ENCODE data around the gene LTB4R2. TPM values are rescaled to one million over a fixed set of nuclear protein-coding genes. Genes with fewer than 3 reads are reported as not detected.
"Not testable (repeated sequence)": the region's sequence is repeated elsewhere in the genome, so short reads cannot be mapped to it uniquely, and the experiment has no call there.

The LTB4R2 gene
- total RNA-seq, 4 donors from 2014 or later = 131 to 184 (median 156) TPM

- no peak for DNase-seq (ENCODE audit: low spot score in 2 of 2)
- no peaks in the 10 kb centered on the region for H3K27me3 ChIP-seq
- H3K4me3 ChIP-seq = no peak overlapping the region
- no peaks in the 10 kb centered on the region for H3K9me3 ChIP-seq
- TF ChIP-seq CTCF (IDR thresholded peaks at IDR 0.05) = no peak
- TF ChIP-seq POLR2AphosphoS5 (IDR thresholded peaks at IDR 0.05) = no peak
- no peak for TF ChIP-seq EP300 (IDR thresholded peaks at IDR 0.05)
- TF ChIP-seq POLR2A (IDR thresholded peaks at IDR 0.05) = no peak
- no peaks in the 10 kb centered on the region for H3K4me1 ChIP-seq
- H3K27ac ChIP-seq = no peak overlapping the region
- H3K36me3 ChIP-seq = no peaks in the 10 kb centered on the region
- 91% methylated on average over 2 of the region's 2 CpGs for WGBS
These were observed 38.2 kb downstream of the LTB4R2 start for GRCh38 chr14:24348186-24348585.

DNA sequence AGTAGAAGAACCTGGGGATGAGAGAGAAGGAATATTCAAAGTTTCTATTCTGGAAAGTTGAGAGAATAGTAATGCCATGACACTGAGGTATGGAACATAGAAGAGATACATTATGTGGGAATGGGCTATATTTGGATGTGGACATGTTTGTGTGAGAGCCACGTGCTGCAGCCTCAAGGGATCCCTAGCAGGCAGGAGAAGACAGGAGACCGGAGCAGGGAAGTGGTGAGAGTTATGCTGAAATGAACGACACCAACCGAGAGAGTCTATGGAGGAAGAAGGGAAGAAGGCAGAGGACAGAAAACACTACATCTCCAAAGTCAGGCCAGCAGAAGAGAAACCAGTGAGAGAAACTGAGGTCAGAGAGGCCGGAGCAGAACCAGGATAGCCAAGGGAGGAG lies 39.8 kb downstream of the LTB4R2 start:
- no peaks in the 10 kb centered on the region for H3K27me3 ChIP-seq
- H3K4me3 ChIP-seq = no peak overlapping the region
- TF ChIP-seq POLR2AphosphoS5 (IDR thresholded peaks at IDR 0.05) = no peak
- TF ChIP-seq EP300 (IDR thresholded peaks at IDR 0.05) = no peak
- no peak for TF ChIP-seq POLR2A (IDR thresholded peaks at IDR 0.05)
- no peak for TF ChIP-seq CTCF (IDR thresholded peaks at IDR 0.05)
- H3K4me1 ChIP-seq = no peaks in the 10 kb centered on the region
- H3K36me3 ChIP-seq = no peaks in the 10 kb centered on the region
- H3K27ac ChIP-seq = no peak overlapping the region
- no peaks in the 10 kb centered on the region for H3K9me3 ChIP-seq
- 75% methylated on average over 5 of the region's 5 CpGs for WGBS
- DNase-seq (ENCODE audit: low spot score in 2 of 2) = no peak

DNA sequence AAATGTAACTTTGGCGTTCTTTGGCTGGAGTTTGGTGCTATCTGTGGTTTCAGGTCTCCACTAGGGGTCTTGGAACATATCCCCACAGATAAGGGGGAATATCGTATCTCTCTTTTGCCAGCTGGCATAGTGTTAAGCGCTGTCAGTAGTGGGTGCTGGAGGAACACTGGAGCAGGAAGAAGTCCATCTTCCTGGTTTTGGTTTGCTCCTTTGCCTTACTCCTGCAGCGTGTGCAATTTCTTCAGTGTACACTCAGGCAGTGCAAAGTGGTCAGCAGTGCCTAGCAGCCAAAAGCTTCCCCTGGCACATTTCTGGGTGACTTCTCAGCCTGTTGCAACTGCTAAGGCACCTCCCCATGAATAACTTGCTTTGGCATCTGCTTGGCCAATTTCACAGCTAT lies 41.6 kb downstream of the LTB4R2 start:
- 38% methylated on average over 4 of the region's 4 CpGs for WGBS
- no peak for DNase-seq (ENCODE audit: low spot score in 2 of 2)
- Histone ChIP-seq H3K9me3 (no peaks in the 10 kb centered on the region), H3K36me3 (no peaks in the 10 kb centered on the region), H3K4me3 (no peak overlapping the region), H3K27me3 (no peaks in the 10 kb centered on the region), H3K27ac (no peak overlapping the region), H3K4me1 (no peaks in the 10 kb centered on the region)
- no peak for TF ChIP-seq POLR2A (IDR thresholded peaks at IDR 0.05)
- TF ChIP-seq EP300 (IDR thresholded peaks at IDR 0.05) = no peak
- TF ChIP-seq CTCF (IDR thresholded peaks at IDR 0.05) = no peak
- TF ChIP-seq POLR2AphosphoS5 (IDR thresholded peaks at IDR 0.05) = no peak

DNA sequence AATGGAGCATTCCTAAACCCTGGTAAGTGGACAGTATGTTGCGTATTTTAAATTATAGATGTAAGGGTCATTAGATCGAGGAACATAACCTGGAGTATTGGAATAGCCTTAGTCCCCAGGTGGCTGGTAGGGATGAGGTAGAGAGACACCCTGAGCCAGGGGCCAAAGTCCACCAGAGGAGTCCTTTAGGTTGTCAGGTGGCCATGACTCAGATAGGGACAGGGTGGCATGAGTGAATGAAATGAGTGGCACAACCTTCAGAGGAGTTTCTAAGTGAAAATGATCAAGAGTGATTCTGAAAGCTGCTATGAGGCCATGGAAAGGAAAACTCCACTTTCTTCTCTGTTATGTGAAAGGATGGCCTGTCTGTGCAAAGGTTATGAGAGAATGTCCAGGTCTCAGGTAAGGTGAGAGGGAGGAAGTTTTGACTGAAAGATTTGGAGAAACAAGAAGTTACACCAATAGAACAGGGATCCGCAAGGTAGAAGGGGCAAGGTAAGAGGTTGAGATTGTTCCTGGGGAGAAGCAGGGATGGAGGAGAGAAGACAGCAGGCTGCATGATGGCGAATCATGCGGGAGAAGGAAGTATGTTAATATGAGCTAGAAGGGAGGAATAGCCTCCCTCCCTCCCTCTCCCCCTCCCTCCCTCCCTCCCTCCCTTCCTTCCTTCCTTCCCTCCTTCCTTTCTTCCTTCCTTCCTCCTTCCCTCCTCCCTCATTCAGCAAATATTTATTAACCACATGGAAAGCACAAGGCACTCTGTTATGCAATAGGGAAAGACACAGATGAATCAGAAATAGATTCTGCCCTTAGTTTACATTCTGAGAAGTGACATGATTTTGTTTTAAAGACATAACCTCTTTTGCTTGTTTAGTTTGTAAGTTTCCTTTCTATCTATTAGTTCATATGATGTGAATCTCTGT lies 43.9 kb downstream of the LTB4R2 start:
- Histone ChIP-seq H3K36me3 (no peaks in the 10 kb centered on the region), H3K27ac (peak overlapping the region; percentile 40), H3K4me1 (no peaks in the 10 kb centered on the region), H3K27me3 (no peaks in the 10 kb centered on the region), H3K4me3 (no peak overlapping the region), H3K9me3 (no peaks in the 10 kb centered on the region)
- no peak for TF ChIP-seq POLR2A (IDR thresholded peaks at IDR 0.05)
- no peak for TF ChIP-seq EP300 (IDR thresholded peaks at IDR 0.05)
- no peak for TF ChIP-seq CTCF (IDR thresholded peaks at IDR 0.05)
- TF ChIP-seq POLR2AphosphoS5 (IDR thresholded peaks at IDR 0.05) = no peak
- 68% methylated on average over 5 of the region's 5 CpGs for WGBS
- no peak for DNase-seq (ENCODE audit: low spot score in 2 of 2)

GRCh38 chr14:24354482-24354825 lies 44.5 kb downstream of the LTB4R2 start:
- not testable (repeated sequence) for H3K4me3 ChIP-seq; H3K4me1 ChIP-seq; DNase-seq (ENCODE audit: low spot score in 2 of 2); H3K9me3 ChIP-seq; H3K36me3 ChIP-seq; H3K27me3 ChIP-seq
- H3K27ac ChIP-seq = peak overlapping the region; percentile 40
- 81% methylated on average over 3 of the region's 3 CpGs for WGBS

All from suprapubic skin (tissue), 4 donors.